GM12874 (cell line): ENCODE data around the gene PLXNC1.

ENCODE experiments used
- CTCF ChIP-seq: IDR thresholded peaks from 2 replicates; pipeline ENCODE4 v1.5.1; 2011; ENCODE audit warnings: low read depth, mild to moderate bottlenecking, control low read depth, low read length, moderate library complexity; ENCODE audit not compliant: insufficient read depth

PLXNC1 gene

GRCh38 chr12:94170690-94171594 lies 22.6 kb downstream of the PLXNC1 start:
- no peak for TF ChIP-seq CTCF

- TF ChIP-seq CTCF = no peak
Observed at GRCh38 chr12:94171595-94171930, 23.2 kb downstream of the PLXNC1 start.

DNA sequence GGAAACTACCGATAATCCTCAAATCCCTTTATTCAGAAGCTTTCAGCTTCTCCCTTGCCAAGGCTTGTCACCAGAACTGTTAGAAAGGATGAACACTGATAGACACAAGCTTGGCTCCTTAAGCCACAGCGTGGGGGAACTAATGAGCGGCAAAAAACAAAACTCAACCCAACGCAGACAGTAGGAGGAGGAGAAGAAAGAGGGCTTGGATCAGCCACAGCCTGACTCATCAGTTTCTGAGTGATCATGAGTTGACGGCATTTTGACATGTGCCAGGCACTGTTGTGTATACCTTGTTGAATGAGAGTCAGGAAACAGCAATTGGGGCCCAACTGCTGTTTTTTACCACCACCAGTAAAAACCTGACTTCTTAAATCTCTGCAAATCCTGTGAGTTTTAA lies 23.7 kb downstream of the PLXNC1 start:
- TF ChIP-seq CTCF = no peak

DNA sequence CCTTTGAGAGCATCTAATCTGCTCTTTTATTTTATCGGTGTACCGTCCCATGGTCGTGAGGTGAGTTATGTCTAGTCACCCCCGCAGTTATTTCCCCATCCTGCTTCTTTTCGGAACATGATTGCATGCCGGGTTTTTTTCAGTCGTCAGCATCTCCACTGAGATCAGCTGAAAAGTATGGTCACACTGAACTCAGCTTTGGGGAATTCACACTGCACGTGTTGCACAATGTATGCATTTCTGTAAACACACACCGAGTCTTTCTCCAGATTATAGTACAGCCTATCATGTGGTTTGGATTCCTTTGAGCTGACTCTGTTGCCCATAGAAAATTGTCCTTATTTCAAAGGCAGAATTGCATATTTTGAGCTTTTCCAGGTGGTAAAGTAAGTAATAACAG lies 24.6 kb downstream of the PLXNC1 start:
- no peak for TF ChIP-seq CTCF

DNA sequence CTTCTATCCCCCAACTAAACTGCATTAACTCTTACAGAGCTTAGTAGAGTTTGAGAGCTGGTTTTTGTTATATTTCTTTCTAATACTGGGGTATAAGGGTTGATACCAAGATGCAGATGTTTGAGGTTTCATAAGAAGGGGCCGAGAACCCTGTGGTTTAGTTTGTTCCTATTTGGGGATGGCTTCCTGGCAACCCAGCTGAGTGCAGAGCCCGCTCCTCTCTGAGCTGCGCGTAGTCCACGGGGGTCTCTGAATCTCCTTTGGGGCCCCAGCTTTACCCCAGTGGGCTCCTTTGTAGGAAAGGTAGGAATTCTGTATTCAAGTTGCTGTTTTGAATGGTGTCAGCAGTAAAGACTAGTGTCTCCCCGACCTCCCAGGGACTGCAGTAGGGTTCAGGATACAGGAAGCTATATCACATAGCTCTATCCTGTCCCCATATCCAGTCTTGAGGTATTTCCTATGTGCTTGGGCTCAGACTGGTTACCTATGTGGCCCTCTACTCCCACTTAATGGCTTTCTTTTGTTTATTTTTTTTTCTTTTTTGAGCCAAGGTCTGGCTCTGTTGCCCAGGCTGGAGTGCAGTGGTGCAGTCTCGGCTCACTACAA lies 25.4 kb downstream of the PLXNC1 start:
- TF ChIP-seq CTCF = no peak

GRCh38 chr12:94174576-94174975 lies 26.2 kb downstream of the PLXNC1 start:
- TF ChIP-seq CTCF = no peak

- no peak for TF ChIP-seq CTCF
Observed at GRCh38 chr12:94175763-94176668, 27.6 kb downstream of the PLXNC1 start.
